ENCODE data around the gene PSPN. TPM values are rescaled to one million over a fixed set of nuclear protein-coding genes. Genes with fewer than 3 reads are reported as not detected.

PSPN gene
- total and polyA plus RNA-seq, 2 of the 13 experiments (the other 11 are each of a cell fraction or from before 2014, with no cell fraction given): 0.69 to 1.1 TPM

GRCh38 chr19:6334490-6335285, 41.0 kb downstream of the PSPN start:
- Histone ChIP-seq H3K27me3 (ENCODE audit: control insufficient read depth in 1 of 2, insufficient read depth in 2 of 2, low read length in 2 of 2) (peaks cover 0 to 13% of the 10 kb centered on the region in 2 experiments; a peak in 2 of 5 replicates), H3K4me1 (ENCODE audit: insufficient read depth, low read length) (no peaks in the 10 kb centered on the region), H4K20me1 (ENCODE audit: insufficient read depth, low read length) (no peaks in the 10 kb centered on the region), H3K9me3 (ENCODE audit: low read length) (no peaks in the 10 kb centered on the region), H3K27ac (ENCODE audit: extremely low read length, insufficient read depth, low read length) (no peak overlapping the region), H3K36me3 (replicated peaks in 1 of 2; ENCODE audit: control insufficient read depth in 1 of 2, insufficient read depth in 2 of 2, low read length in 2 of 2) (no peaks in the 10 kb centered on the region), H3K4me3 (replicated peaks in 1 of 3; ENCODE audit: insufficient read depth in 1 of 3, low read depth in 2 of 3, low read length in 3 of 3) (no peak overlapping the region), H3K4me2 (ENCODE audit: low read depth, low read length) (no peak overlapping the region), H3K9ac (ENCODE audit: insufficient read depth, low read depth, low read length) (no peak overlapping the region), H2AFZ (ENCODE audit: low read length) (no peak overlapping the region), H3K79me2 (ENCODE audit: insufficient read depth, low read length) (no peaks in the 10 kb centered on the region)
- intact Hi-C loops (cut with micrococcal nuclease; ENCODE audit: unreplicated experiment) (no loop called here), in situ Hi-C loops (cut with HindIII; ENCODE audit: extremely low pct_ligation_motif_present, low pct_unique_long_range_greater_than_20kb) (no loop called here)
- TF ChIP-seq POGZ (CRISPR knock-in tag; IDR thresholded peaks at IDR 0.05) (no peak), HIC2 (CRISPR knock-in tag; IDR thresholded peaks at IDR 0.05; ENCODE audit: low read depth) (no peak), ZNF768 (CRISPR knock-in tag; IDR thresholded peaks at IDR 0.05) (peak; percentile 96), ZMYM3 (CRISPR knock-in tag; IDR thresholded peaks at IDR 0.05) (0 out of 2 replicates have a peak, but pooled peaks have one; percentile 41), DNMT3B (CRISPR knock-in tag; conservative IDR thresholded peaks at IDR 0.05) (no peak), BRF2 (CRISPR knock-in tag; IDR thresholded peaks at IDR 0.05) (no peak), MTA3 (CRISPR knock-in tag; IDR thresholded peaks at IDR 0.05) (no peak)
- DNase-seq (ENCODE audit: low spot score) (no peak), FAIRE-seq (no peak), ATAC-seq (no peak)
- CTCF ChIA-PET (ENCODE audit: low intra/inter-chr PET ratio, low total read pairs): no interaction called here
- no TSS peak for BruUV-seq (replicated peaks)
- POLR2A ChIA-PET: no interaction called here
- WGBS (ENCODE audit: low lambda C conversion rate): 36% methylated on average over 6 of the region's 6 CpGs

Data from HepG2 (cell line).